Measurements from ENCODE around the gene TFAP2A. TPM values are rescaled to one million over a fixed set of nuclear protein-coding genes. Genes with fewer than 3 reads are reported as not detected.

TFAP2A gene
- total RNA-seq, 1 donor, result not detected

DNA sequence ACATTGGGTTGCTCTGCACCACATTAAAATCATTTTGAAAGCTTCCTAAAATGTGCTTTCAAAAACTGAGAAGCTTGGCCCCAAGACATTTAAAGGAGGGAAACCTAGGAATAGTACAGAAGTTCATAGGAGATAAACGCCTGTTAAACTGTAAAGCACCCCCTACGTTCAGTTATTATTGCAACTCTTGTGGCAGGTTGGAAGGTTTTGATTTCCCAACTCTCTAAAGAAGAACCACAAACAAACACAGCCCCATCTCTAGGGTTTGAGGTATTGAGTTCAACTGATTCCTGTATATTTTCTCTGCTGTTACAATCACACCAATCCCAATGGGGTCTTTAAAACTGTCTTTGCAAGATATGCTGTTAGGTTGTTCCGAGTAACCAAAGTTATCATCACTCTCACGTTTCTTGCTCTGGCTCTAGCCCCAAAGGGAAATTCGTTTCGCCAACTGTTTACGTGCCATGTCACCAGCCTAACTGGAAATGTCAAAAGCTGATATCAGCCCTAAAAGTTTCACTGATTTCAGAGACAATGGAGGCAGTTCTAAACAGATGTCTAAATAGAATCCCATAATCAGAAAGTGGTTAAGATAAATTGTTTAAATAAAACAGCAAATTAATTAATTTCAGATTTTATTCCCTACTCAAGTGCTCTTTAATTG, 12.1 kb downstream of the TFAP2A start:
- no peak for DNase-seq (ENCODE audit: low read depth in 2 of 3, low spot score in 2 of 3)

DNA sequence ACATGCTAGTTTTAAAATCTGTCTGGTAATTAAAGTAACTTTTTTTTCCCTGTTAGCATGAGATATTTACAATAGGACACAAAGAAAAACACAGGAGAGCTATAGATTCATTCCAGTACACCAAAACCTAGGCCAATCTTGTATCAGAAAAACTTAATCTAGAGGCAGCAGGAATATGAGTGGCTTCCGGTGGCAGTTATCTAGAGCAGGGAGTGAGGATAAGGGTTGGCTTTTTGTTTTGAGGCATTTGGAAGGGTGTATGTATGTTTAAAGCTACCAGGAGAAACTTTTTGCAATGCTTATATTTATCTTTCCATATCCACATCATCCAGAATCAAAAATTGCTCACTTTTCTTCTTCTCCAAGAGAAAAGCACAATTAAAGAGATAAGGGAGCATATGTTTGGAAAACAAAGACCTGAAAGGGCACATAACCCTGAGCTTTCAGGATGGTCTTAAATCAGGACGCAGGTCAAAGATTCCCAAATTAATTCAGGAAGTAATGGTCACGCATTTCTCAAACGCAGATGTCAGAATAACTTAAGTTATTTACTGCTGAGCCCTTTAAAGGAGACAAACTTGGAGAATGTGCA, 13.1 kb downstream of the TFAP2A start:
- no peak for DNase-seq (ENCODE audit: low read depth in 2 of 3, low spot score in 2 of 3)

DNA sequence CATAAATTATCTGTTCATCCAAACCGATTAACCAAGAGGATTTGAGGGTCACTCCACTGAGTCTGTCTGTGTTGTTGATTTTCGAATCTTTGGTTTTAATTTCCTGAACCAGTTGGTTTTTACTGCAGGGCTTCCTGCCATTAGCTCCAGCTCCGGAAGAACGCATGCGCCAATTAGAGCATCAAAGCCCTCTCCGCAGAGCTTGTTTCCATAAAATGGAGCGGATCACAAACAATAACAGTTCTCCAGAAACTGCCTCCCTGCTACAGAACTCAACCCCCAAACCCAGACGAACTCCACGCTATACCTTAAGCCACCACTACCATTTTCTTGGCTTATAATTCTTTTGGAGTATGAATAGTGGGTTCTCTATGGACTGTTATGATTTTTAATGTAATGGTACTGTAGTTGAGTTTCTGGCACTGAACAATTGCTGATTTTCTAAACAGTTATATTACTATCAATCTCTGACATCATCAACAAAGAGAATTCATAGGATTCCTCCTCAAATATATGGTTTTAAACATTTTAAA, 13.8 kb downstream of the TFAP2A start:
- DNase-seq (ENCODE audit: low read depth in 2 of 3, low spot score in 2 of 3), result no peak

DNA sequence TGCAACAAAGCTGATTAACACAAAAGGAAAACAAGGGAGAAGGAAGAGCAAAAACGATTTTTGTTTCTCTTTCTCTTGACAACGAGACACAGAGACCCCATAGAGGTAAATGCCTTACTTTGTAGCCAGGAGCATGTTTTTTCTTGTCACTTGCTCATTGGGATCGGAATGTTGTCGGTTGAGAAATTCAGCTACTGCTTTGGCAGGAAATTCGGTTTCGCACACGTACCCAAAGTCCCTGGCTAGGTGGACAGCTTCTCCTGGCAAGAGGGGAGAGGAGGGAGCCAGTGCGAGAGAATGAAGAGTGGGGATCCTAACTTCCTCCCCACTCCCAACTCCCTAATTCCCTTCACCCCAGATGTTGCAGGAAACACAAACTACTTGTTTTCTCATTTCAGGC, 14.5 kb downstream of the TFAP2A start:
- no peak for DNase-seq (ENCODE audit: low read depth in 2 of 3, low spot score in 2 of 3)

DNA sequence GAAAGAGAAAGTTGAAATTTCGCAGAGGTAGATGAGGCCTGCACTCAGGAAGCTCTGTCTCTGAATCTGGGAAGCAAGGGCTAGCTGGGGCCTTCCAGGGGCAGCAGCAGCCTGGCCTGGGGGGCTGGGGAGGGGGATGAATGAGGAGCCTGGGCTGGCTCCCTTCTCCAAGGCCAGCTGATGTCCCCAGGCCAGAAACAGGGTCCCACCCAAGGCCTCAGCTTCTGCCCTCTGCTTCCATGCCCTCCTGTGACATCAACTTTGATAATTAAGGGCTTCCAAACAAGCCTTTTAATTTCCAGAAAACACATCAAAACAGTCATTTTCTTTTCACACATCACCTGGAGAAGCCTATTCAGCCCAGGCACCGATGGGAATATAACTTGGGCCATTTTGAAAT, 15.4 kb downstream of the TFAP2A start:
- DNase-seq (ENCODE audit: low read depth in 2 of 3, low spot score in 2 of 3), result no peak

DNA sequence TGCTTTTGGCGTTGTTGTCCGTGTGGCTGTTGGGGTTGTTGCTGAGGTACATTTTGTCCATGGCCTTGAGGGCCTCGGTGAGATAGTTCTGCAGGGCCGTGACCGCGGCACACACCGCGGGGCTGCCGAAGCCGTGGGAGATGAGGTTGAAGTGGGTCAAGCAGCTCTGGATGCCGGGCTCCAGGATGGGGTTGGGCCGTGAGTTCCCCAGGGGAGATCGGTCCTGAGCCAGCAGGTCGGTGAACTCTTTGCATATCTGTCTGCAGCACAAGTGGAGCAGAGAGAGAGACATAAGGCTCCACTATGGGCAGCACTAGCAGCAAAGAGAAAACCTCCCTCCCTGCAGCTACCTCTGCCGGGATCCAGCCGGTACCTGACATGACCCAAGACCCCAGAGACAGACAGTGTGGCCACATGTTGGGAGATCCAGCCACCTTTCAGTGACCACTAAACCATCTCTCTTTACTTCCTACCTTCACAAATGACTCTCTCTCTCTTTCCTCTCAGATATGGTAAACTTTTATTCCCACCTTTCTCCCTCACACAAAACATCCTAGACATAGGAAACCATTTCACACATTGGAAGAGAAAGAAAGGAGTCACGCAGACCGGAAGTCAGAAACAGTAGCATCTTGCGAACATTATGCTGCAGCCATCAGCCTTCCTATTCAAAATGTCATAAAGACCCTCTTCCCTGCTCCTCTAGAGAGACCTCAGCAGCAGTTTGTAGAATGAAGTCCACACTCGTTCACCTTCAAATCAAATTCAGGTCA, 16.2 kb downstream of the TFAP2A start:
- DNase-seq (ENCODE audit: low read depth in 2 of 3, low spot score in 2 of 3), result no peak

DNA sequence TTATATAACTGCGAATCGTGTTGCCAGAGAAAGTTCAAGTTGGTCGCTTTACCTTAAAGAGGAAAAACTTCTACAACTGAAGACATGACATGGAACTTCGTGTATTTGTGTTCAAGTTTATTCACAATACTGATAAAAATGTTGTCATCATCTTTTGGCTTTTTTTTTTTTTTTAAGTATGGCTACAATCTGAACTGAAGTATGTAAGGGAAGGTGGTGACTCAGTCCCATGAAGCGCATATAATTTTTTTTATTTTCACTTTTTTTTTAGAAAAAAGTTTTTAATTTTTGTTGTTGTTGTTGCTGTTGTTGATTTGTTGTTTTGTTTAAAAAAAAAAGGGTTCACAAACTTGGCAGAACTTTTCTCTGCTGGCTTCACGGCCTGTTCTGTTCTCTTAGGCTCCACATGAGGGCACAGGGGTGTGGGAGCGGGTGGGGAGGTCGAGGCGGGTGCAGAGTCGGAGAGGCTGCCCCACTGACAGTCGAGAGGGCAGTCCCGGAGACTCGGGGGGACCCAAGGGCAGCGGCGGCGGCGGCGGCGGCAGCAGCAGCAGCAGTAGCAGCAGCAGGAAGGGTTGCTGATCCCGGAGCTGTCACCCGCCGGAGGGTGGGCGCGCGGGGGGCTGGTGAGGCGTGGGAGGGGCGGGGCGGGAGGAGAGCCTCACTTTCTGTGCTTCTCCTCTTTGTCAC, 17.0 kb downstream of the TFAP2A start:
- DNase-seq (ENCODE audit: low read depth in 2 of 3, low spot score in 2 of 3), result no peak

DNA sequence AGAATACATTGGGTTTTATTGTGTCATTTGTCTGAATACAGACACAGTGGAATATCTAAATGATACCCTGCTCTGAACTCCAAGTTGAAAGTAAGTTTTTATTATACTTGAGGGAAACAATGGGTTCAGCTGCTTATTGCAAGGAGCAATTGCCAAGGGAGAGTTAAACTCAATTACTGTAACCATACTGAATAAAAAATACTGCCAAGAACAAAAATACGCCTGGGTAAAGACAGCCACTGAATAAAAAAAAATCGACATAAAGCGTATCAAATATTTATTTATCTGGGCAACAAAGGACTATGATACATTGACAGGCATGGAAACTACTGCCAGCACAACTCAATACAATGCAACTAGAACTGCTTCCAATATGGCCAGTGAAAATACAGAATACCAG, 18.1 kb downstream of the TFAP2A start:
- DNase-seq (ENCODE audit: low read depth in 2 of 3, low spot score in 2 of 3), result no peak

DNA sequence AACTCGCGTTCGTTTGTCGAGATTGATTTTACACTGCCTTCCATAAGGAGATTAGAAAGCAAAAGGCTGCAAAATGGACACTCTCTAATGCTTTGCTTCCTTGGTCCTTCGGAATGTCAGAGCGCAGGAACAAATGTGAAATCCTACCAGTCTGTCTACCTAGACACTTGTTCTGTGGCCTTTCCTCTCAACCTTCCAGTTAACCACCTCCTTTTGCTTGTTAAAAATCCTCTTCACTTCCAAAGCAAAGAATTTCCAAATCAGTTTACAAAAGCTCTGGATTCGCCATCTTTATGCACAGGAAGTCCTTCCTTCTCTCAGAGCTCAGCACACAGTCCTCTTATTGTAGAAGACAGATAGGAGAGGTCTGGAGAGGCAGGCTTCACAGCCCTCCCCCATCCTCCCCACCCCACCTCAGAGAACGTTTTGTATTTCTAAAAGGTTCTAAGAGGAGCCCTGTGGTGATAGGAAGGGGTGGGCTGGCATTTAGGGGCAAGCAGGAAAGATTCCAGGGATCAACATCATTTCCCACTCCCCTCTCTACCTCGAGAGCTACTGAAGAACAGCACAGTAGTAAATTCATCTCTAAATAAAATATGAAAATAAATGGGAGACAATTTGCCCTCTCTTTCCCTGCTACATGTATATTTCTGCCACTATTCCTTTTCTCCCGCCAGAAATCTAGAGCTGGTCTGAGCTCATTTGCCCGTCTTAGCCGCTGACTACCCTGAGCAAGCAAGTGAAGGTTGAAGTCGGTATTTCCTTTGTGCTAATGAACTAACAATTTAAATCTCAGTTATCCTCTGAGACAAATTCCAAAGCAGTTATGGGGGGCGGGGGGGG, 18.9 kb downstream of the TFAP2A start:
- DNase-seq (ENCODE audit: low read depth in 2 of 3, low spot score in 2 of 3), result no peak

DNA sequence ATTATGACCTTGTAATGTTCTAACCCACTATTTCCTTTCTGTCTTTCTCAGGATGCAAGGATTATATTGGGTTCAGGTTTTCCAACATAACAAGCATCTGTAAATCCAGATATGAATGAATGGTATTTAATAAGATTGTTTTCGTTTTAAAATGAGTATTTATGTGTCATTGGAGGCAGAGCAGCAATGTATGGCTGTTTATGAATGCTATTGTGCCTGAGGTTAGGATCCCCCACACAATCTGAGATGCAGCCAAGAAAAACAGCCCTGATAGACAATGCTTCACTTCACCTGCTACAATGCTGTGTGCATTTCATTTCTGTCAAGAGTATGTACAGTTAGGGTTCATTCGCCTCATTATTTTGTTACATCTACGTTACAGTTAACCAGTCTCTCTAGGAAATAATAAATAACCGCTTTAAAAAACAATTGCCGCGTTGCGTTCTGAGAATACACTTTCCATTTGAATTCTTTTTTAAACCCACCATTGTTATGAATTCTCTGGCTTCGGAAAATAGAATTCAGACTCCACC, 19.6 kb downstream of the TFAP2A start:
- peak in 1 of 3 donors; percentile 6 for DNase-seq (ENCODE audit: low read depth in 2 of 3, low spot score in 2 of 3)

DNA sequence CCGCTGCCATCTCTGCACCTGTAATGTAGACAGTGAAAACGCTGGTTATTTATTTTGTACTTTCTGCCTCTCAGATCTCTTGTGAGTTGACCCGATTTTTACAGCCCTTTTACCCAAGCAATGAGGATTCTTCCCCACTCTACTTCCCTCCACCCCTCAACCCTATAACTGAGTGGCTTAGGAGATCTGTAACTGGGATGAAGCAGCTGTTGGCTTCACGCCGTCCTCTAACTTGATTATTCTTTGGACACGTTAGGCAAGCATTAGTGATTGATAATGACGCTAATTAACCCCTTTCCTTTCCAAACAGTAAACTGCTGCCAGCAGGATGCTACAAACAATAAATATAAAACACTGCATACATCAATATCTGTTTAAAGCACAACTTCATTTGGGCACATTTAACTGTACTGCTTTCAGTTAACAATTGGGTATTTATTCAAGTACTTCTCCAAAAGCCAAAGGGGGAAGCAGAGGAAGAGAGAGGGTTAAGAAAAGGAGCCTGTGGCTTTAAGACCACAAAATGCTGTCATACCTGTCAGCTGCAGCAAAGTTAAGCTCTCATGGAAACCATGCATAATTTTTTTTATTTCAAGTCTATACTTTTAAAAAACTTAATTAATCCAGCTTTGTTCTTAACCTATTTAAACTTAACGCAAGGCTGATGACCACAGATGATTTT, 21.2 kb downstream of the TFAP2A start:
- DNase-seq (ENCODE audit: low read depth in 2 of 3, low spot score in 2 of 3), result peak in 1 of 3 donors; percentile 57

DNA sequence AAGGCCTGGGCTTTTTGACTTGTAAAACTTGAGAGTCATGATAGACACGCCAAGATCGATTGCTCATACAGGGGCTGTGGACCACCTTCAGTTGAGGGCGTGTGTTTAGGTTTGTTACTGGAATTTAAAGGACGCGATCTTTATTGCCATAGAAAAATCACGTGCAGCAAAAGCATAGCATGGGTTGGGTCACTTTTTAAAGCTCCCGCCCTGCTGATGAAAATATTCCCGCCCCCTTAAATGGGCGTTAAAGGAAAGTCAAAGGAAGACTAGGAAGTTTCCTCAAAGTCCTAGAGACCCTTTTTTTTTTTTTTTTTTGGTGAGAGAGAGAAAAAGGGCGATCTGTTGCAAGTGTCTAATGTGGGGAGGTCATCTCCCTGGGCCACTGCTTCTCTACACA, 23.1 kb downstream of the TFAP2A start:
- no peak for DNase-seq (ENCODE audit: low read depth in 2 of 3, low spot score in 2 of 3)

DNA sequence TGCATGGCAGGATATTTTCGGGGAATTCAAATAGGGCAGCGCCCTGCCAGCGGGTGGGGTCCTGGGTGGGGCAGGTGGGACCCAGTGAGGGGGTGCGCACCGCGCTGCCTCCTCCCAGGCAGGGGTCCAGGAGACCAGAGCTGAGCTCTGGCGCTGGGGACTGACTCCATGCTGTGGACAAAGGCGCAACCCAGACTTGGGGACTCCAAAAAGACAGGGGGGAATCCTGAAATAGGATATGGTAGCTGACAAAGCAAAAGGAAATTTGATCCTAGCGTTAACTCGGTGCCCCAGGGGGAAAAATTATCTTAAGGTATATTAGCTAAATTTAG, 23.6 kb downstream of the TFAP2A start:
- no peak for DNase-seq (ENCODE audit: low read depth in 2 of 3, low spot score in 2 of 3)

DNA sequence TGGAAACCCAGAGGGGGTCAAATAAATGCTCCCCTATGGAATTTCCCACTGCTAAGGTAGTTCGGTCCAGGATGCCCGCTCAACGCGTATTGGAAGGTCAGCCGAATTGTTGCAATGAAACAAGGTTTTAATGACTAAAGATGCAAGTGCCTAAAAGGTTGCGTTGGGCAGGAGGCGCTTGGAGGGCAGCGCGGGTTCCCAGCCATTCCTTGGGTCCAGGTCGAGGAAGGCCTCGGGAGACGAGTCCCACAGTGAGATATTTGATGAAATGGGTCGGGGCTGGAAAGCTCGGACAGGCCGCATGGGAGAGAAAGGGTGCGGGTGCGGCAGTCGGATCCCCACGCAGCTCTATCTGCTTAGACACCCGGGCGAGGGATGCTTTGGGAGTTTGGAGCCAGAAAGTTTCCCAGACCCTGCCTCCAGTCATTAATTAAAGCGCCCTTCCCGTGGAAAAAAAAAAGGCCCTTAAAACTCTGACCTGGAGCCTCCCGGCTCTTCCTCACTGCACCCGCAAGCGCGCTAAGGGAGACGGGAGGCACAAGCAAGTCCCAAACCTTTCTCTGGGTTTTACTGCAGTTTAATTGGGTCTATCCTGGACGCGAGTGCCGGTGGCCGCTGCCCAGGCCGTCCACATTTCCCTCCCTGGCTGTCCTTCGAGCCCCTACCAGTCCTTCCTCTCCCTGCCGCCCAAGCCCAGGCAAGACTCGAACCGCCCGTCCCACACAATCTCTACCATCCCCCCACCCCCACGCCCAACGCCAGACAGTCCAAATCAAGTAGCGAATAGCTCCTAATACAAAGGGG, 24.2 kb downstream of the TFAP2A start:
- no peak for DNase-seq (ENCODE audit: low read depth in 2 of 3, low spot score in 2 of 3)

DNA sequence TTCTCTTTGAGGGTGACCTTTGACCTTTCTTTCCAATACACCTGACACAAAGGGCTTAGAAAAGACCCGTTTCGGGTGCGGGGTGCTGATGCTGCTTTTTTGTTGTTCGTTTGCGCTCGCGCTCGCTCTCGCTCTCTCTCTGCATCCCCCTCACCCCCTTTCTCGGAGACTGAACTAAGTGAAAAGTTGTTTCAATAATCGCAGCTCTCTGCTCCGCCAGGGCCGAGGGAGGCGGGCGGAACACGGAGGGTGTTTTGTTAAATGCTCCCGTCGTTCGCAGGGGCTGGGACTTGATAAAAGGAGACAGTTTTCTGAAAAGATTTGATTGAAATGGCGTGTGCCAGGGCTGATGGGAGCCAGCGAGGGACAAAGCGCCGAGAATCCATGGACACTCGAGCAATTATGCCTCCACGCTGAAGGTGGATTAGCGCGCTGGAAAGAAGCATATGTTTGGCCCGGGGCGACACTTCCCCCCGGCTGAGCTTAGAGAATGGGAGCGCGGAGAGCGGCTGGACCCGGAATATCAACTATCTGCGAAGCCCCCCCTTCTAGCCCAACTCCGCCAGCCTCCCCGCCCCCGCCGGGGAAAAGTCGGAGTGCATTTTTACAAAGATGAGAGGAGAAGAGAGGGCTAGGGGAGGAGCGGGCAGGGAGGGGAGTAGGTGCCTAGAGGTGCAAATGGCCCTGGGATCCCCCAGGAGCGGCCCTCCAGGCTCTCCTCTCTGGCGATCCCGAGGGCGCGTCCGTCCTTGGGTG, 25.0 kb downstream of the TFAP2A start:
- DNase-seq (ENCODE audit: low read depth in 2 of 3, low spot score in 2 of 3), result no peak

DNA sequence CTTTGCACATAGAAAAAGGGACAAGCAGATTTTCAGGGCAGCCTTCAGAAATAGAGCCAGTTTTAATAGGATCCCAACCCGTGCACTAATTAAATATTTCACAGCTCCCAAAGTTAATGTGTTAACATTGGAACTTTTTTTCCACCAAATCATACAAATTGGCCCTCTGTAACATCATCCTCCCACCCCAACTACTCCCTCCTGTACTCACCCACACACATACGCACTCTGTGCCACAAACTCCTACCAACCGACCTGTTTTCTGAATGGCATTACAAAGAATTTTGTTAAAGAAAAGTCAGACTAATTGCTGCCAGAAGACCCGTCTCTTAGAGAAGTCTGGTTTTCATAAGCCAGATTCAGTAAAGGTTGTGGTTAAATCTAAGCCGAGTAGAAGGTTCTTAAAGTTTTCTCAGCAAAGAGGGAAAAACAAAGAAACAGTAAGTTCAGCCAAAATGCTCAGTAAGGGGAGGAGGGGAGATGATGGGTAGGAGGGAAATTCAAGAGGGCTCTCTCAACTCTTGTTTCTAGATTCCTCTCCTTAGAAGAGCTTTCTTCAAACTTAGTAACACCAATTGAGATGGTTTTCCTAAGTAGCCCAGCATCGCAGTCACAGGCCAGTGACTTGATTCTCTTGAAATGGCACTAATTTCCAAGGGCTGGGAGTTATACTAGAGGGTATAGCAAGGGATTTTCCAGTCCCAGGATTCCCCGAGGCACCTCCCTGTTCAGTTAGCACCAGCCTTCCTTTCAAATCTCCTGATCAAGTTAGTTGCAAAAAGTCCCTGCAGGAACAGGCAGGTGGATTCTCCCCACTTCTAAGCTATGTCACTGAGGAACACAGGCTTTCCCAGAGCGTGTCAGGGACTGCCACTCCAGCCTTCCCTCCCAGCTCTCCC, 27.9 kb downstream of the TFAP2A start:
- DNase-seq (ENCODE audit: low read depth in 2 of 3, low spot score in 2 of 3), result no peak

DNA sequence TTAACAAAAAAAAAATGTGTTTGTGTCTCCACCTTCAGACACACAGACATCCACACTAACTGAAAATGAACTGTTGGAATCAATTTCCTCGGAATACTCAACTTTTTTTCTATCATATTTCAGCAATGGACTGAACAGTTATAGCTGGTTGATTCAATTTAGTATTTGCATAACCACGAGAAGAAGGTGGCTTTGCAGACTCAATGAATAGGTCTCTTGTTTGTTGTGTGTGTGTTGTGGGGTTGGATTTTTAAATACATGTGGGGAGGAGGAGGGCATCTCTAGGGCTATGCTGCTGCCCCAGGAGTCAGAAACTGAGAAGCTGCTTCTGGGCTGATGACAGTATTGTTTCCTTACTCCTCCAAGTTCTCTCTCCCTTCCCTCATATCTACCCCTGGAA, 28.7 kb downstream of the TFAP2A start:
- DNase-seq (ENCODE audit: low read depth in 2 of 3, low spot score in 2 of 3), result no peak

All from hematopoietic multipotent progenitor cell (in vitro differentiated cells).